ENCODE results near the gene SP1.
"Not testable (repeated sequence)": the region's sequence is repeated elsewhere in the genome, so short reads cannot be mapped to it uniquely, and the experiment has no call there.

SP1 gene

GRCh38 chr12:53444593-53445325 is 64.8 kb downstream of the SP1 start:
- not testable (repeated sequence) for DNase-seq (ENCODE audit: extremely low read depth in 1 of 2, low read depth in 1 of 2)

GRCh38 chr12:53450936-53451335 is 71.0 kb downstream of the SP1 start:
- no peak for DNase-seq (ENCODE audit: extremely low read depth in 1 of 2, low read depth in 1 of 2)

GRCh38 chr12:53451661-53452158 is 71.7 kb downstream of the SP1 start, which contains the start of gene PCBP2:
TSS of gene PCBP2 (plus strand) at chr12:53452102. CDS start at chr12:53454801, 2,699 bp downstream.
- DNase-seq (ENCODE audit: extremely low read depth in 1 of 2, low read depth in 1 of 2) = peak; percentile 96 to 97

- DNase-seq (ENCODE audit: extremely low read depth in 1 of 2, low read depth in 1 of 2) = peak; percentile 42 to 52
Observed at GRCh38 chr12:53452159-53453077, 72.4 kb downstream of the SP1 start.

- no peak for DNase-seq (ENCODE audit: extremely low read depth in 1 of 2, low read depth in 1 of 2)
Observed at GRCh38 chr12:53453953-53454640, 74.1 kb downstream of the SP1 start.

- no peak for DNase-seq (ENCODE audit: extremely low read depth in 1 of 2, low read depth in 1 of 2)
Observed at GRCh38 chr12:53454707-53455106, 74.7 kb downstream of the SP1 start.

- DNase-seq (ENCODE audit: extremely low read depth in 1 of 2, low read depth in 1 of 2) = no peak
Observed at GRCh38 chr12:53456654-53457366, 76.8 kb downstream of the SP1 start.

- no peak for DNase-seq (ENCODE audit: extremely low read depth in 1 of 2, low read depth in 1 of 2)
Observed at GRCh38 chr12:53459097-53459496, 79.1 kb downstream of the SP1 start.

- DNase-seq (ENCODE audit: extremely low read depth in 1 of 2, low read depth in 1 of 2) = no peak
Observed at GRCh38 chr12:53461059-53461458, 81.1 kb downstream of the SP1 start.

- no peak for DNase-seq (ENCODE audit: extremely low read depth in 1 of 2, low read depth in 1 of 2)
Observed at GRCh38 chr12:53461591-53461990, 81.6 kb downstream of the SP1 start.

GRCh38 chr12:53462935-53463334 is 83.0 kb downstream of the SP1 start:
- DNase-seq (ENCODE audit: extremely low read depth in 1 of 2, low read depth in 1 of 2) = no peak

GRCh38 chr12:53463802-53464560 is 84.0 kb downstream of the SP1 start:
- no peak for DNase-seq (ENCODE audit: extremely low read depth in 1 of 2, low read depth in 1 of 2)

GRCh38 chr12:53464685-53465418 is 84.9 kb downstream of the SP1 start:
- DNase-seq (ENCODE audit: extremely low read depth in 1 of 2, low read depth in 1 of 2) = no peak

- no peak for DNase-seq (ENCODE audit: extremely low read depth in 1 of 2, low read depth in 1 of 2)
Observed at GRCh38 chr12:53465679-53466078, 85.7 kb downstream of the SP1 start.

All from stimulated activated CD8-positive, alpha-beta memory T cell treated with anti-CD3 and anti-CD28 coated beads, Interleukin-7, amount 100 ng/mL, for 48 hours (primary cell).